ENCODE measurements around the gene STOML2. TPM values are rescaled to one million over a fixed set of nuclear protein-coding genes. Genes with fewer than 3 reads are reported as not detected.

Gene STOML2
- total RNA-seq, 4 donors from 2014 or later: 117 to 168 (median 158) TPM

DNA sequence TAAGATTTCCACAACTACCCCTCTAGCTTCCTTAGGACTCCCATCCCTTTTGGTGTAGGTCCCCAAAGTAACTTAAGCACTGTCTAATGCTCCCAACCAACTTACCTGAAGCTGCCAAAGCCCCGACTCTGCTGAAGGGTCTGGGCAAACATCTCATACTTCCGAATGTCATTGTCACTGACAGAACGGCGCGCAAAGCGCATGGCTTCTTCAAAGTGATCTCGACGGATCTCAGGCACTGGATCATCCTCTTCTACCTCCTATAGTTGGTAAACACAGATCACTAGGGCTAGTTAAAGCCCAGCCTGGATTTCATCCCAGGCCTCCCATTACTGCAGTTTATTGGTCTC lies 45.7 kb downstream of the STOML2 start:
- DNase-seq (no peak), ATAC-seq (no peak)
- no peaks in the 10 kb centered on the region for H3K4me1 ChIP-seq
- no peak overlapping the region for H3K4me3 ChIP-seq
- in situ Hi-C loops (cut with MboI; ENCODE audit: low sequenced_read_pairs in 4 of 4) (loop anchor here in 1 of 4 donors (10.0 kb wide), 1 partner anchor 152 kb away; no protein-coding TSS in a partner anchor), intact Hi-C loops (cut with DNase I; ENCODE audit: low total_unique reads) (no loop called here)
- H3K27ac ChIP-seq: no peak overlapping the region
- no peaks in the 10 kb centered on the region for H3K9me3 ChIP-seq
- H3K36me3 ChIP-seq: peaks cover 20 to 91% of the 10 kb centered on the region in 2 donors
- no peak for TF ChIP-seq POLR2A (IDR thresholded peaks at IDR 0.05)
- no peaks in the 10 kb centered on the region for H3K27me3 ChIP-seq

DNA sequence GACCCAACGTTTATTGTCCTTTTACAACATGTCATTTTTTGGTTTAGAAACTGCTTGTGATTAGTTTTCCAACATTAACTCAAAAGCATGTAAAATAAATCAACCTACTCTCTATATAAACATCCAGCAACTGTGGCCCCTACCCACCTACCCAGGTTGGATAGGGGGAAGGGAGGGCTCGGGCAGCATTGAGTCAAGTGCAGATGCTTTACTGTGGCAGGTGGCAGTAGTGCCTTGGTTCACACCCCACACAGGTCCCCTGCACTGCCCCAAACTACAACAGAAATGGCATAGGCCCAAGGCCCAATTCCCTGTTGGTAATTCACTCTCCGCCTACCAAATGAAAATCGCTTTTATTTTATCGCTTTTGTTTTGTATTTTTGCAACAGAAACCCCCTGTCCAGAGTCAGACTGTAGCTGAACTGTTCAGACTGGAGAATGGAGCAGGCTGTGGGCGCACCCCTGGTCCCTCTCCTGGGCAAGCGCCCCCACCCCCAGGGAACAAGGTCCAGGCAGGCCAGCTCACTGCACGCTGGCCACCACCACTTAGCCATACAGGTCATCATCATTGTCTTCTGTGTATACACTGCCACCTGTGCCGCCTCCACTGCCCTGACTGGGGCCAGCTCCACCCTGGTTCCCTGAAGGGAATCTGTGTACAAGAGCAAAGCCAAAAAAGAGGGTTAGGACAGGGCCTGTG lies 46.2 kb downstream of the STOML2 start:
- intact Hi-C loops (cut with DNase I; ENCODE audit: low total_unique reads) (no loop called here), in situ Hi-C loops (cut with MboI; ENCODE audit: low sequenced_read_pairs in 4 of 4) (loop anchor here in 1 of 4 donors (10.0 kb wide), 1 partner anchor 152 kb away; no protein-coding TSS in a partner anchor)
- Histone ChIP-seq H3K36me3 (peaks cover 15 to 91% of the 10 kb centered on the region in 2 donors), H3K27me3 (no peaks in the 10 kb centered on the region), H3K4me3 (no peak overlapping the region), H3K27ac (no peak overlapping the region), H3K4me1 (no peaks in the 10 kb centered on the region), H3K9me3 (no peaks in the 10 kb centered on the region)
- ATAC-seq (no peak), DNase-seq (no peak)
- TF ChIP-seq, protein P1, sequence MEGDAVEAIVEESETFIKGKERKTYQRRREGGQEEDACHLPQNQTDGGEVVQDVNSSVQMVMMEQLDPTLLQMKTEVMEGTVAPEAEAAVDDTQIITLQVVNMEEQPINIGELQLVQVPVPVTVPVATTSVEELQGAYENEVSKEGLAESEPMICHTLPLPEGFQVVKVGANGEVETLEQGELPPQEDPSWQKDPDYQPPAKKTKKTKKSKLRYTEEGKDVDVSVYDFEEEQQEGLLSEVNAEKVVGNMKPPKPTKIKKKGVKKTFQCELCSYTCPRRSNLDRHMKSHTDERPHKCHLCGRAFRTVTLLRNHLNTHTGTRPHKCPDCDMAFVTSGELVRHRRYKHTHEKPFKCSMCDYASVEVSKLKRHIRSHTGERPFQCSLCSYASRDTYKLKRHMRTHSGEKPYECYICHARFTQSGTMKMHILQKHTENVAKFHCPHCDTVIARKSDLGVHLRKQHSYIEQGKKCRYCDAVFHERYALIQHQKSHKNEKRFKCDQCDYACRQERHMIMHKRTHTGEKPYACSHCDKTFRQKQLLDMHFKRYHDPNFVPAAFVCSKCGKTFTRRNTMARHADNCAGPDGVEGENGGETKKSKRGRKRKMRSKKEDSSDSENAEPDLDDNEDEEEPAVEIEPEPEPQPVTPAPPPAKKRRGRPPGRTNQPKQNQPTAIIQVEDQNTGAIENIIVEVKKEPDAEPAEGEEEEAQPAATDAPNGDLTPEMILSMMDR (IDR thresholded peaks at IDR 0.05 in 4 of 5, conservative IDR thresholded peaks at IDR 0.05 in 1 of 5): no peak
- no peak for TF ChIP-seq POLR2A (IDR thresholded peaks at IDR 0.05)

DNA sequence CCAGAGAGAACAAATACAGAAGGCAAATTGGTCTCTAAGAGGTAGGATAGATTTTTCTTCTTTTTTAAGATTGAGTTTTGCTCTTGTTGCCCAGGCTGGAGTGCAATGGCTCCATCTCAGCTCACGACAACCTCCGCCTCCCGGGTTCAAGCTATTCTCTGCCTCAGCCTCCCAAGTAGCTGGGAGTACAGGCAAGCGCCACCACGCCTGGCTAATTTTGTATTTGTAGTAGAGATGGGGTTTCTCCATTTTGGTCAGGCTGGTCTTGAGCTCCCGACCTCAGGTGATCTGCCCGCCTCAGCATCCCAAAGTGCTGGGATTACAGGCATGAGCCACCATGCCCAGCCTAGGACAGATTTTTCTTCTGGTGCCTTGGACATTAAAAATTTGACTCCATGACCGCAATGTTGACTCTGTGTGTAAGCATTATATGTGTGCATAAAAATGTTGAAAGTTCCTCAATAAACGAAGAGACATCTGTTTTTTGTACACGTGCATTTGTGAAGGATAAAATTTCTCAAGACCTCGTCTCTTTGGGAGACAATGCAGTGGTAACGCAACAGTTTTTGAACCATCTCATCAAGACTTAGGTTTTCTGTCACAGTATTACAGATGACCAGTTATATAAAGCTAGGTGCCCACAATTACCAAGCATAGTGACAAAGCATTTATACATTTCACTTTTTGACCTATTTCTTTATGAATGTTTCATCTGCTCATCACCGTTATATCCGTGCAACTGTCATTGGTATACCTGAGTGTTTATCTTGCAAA lies 47.9 kb downstream of the STOML2 start:
- H3K4me1 ChIP-seq: peaks cover 6 to 10% of the 10 kb centered on the region in 2 donors
- DNase-seq: no peak
- intact Hi-C loops (cut with DNase I; ENCODE audit: low total_unique reads) (loop anchor here (2.0 kb wide), 1 partner anchor 16 kb away; no protein-coding TSS in a partner anchor), in situ Hi-C loops (cut with MboI; ENCODE audit: low sequenced_read_pairs in 4 of 4) (loop anchor here in 1 of 4 donors (10.0 kb wide), 1 partner anchor 150 kb away; no protein-coding TSS in a partner anchor)
- peaks cover 14 to 74% of the 10 kb centered on the region in 2 donors for H3K36me3 ChIP-seq
- no peak for ATAC-seq
- no peak overlapping the region for H3K27ac ChIP-seq
- no peak for TF ChIP-seq POLR2A (IDR thresholded peaks at IDR 0.05)
- TF ChIP-seq, protein P1 (IDR thresholded peaks at IDR 0.05 in 4 of 5, conservative IDR thresholded peaks at IDR 0.05 in 1 of 5): no peak
- no peaks in the 10 kb centered on the region for H3K27me3 ChIP-seq
- no peak overlapping the region for H3K4me3 ChIP-seq
- H3K9me3 ChIP-seq: no peaks in the 10 kb centered on the region

- no peaks in the 10 kb centered on the region for H3K27me3 ChIP-seq
- peaks cover 14 to 74% of the 10 kb centered on the region in 2 donors for H3K36me3 ChIP-seq
- H3K27ac ChIP-seq: no peak overlapping the region
- no peak for DNase-seq
- ATAC-seq: no peak
- intact Hi-C loops (cut with DNase I; ENCODE audit: low total_unique reads) (loop anchor here (2.0 kb wide), 1 partner anchor 16 kb away; no protein-coding TSS in a partner anchor), in situ Hi-C loops (cut with MboI; ENCODE audit: low sequenced_read_pairs in 4 of 4) (loop anchor here in 1 of 4 donors (10.0 kb wide), 1 partner anchor 150 kb away; no protein-coding TSS in a partner anchor)
- H3K4me3 ChIP-seq: no peak overlapping the region
- H3K4me1 ChIP-seq: peaks cover 6 to 10% of the 10 kb centered on the region in 2 donors
- no peaks in the 10 kb centered on the region for H3K9me3 ChIP-seq
- TF ChIP-seq POLR2A (IDR thresholded peaks at IDR 0.05): no peak
- TF ChIP-seq, protein P1 (IDR thresholded peaks at IDR 0.05 in 4 of 5, conservative IDR thresholded peaks at IDR 0.05 in 1 of 5): no peak
These were observed 48.6 kb downstream of the STOML2 start for GRCh38 chr9:35054185-35054835.

Data from gastrocnemius medialis (tissue), 4 donors.